Effector memory CD4-positive, alpha-beta T cell (primary cell): Measurements from ENCODE around the gene KRTAP4-1.
"Not testable (repeated sequence)": the region's sequence is repeated elsewhere in the genome, so short reads cannot be mapped to it uniquely, and the experiment has no call there.

ENCODE experiments used
- DNase-seq, 3 donors: peaks; one replicate each; pipeline ENCODE4 v3.0.0-alpha.2; 2020
- H3K27ac ChIP-seq: 2 replicates; pipeline ENCODE4 v1.7.0; 2013; ENCODE audit warnings: mild to moderate bottlenecking, low read length, moderate library complexity; ENCODE audit not compliant: insufficient read depth, poor library complexity, severe bottlenecking
- H3K27me3 ChIP-seq: replicated peaks from 2 replicates; pipeline ENCODE4 v1.7.0; 2013; ENCODE audit warnings: mild to moderate bottlenecking, low read length; ENCODE audit not compliant: insufficient read depth, control insufficient read depth, poor library complexity, severe bottlenecking
- H3K36me3 ChIP-seq: 2 replicates; pipeline ENCODE4 v1.7.0; 2013; ENCODE audit warnings: mild to moderate bottlenecking, low read length, moderate library complexity; ENCODE audit not compliant: control insufficient read depth, insufficient read depth
- H3K4me1 ChIP-seq: 2 replicates; pipeline ENCODE4 v1.7.0; 2013; ENCODE audit warnings: low read length, mild to moderate bottlenecking; ENCODE audit not compliant: control insufficient read depth, insufficient read depth, poor library complexity, severe bottlenecking
- H3K4me3 ChIP-seq: 2 replicates; pipeline ENCODE4 v1.7.0; 2013; ENCODE audit warnings: low read length, low read depth, mild to moderate bottlenecking; ENCODE audit not compliant: insufficient read depth, poor library complexity, severe bottlenecking
- H3K9me3 ChIP-seq: 2 replicates; pipeline ENCODE4 v1.7.0; 2013; ENCODE audit warnings: mild to moderate bottlenecking, low read length, moderate library complexity; ENCODE audit not compliant: control insufficient read depth
- total RNA-seq, 3 donors: gene quantifications; one replicate each; lab custom pipeline; 2026; lab: John Stamatoyannopoulos, UW

Gene KRTAP4-1
- 0 reads per million in 3 donors for total RNA-seq

DNA sequence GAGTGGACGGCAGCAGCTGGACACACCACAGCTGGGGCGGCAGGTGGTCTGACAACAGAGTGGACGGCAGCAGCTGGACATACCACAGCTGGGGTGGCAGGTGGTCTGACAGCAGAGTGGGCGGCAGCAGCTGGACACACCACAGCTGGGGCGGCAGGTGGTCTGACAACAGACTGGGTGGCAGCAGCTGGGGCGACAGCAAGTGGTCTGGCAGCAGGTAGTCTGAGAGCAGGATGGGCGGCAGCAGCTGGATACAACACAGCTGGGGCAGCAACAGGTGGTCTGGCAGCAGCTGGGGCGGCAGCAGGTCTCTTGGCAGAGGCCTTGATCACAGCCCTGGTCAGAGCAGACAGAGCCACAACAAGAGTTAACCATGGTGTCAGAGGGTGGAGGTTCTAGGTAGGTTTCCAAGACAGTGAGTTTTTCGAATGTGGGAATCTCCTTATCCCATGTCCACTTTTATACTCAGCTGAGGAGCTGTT lies at the start of gene KRTAP4-1:
TSS of gene KRTAP4-1 (minus strand) at position 432 of the 482 bp plus-strand sequence. CDS start at position 375, 57 bp downstream.
- Histone ChIP-seq H3K27me3 (no peaks in the 10 kb centered on the region), H3K4me1 (no peaks in the 10 kb centered on the region), H3K9me3 (no peaks in the 10 kb centered on the region), H3K36me3 (no peaks in the 10 kb centered on the region), H3K27ac (no peak within 1 kb of the TSS), H3K4me3 (no peak within 1 kb of the TSS)
- no peak for DNase-seq

- H3K36me3 ChIP-seq, H3K4me1 ChIP-seq, H3K27me3 ChIP-seq, H3K27ac ChIP-seq, DNase-seq, H3K9me3 ChIP-seq, H3K4me3 ChIP-seq: not testable (repeated sequence)
Measured at GRCh38 chr17:41232399-41233105, 47.8 kb upstream of the KRTAP4-1 start, which contains the start of gene KRTAP9-3. Gene KRTAP9-3 (plus strand): TSS chr17:41232449. CDS start chr17:41232502, 53 bp downstream.

DNA sequence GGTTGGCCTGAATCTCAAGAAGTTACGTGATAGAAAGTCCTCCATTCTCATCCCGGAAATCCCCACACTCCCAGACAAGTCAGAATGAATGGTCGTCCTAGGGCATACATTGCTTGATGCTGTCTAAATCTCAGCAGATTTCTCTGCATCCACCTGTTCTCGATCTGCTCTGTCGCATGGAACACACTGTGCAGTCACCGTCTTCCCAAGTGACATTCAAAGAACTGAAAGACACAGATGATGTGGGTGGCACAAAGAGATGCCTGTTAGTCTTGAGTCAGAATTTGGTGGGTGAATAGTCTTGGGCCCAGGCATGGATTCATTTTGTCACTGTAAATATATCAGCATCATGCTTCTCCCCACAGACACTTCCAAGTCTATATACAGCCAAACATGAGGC lies 47.0 kb upstream of the KRTAP4-1 start:
- Histone ChIP-seq H3K4me3 (no peak overlapping the region), H3K9me3 (no peaks in the 10 kb centered on the region), H3K27ac (no peak overlapping the region)

DNA sequence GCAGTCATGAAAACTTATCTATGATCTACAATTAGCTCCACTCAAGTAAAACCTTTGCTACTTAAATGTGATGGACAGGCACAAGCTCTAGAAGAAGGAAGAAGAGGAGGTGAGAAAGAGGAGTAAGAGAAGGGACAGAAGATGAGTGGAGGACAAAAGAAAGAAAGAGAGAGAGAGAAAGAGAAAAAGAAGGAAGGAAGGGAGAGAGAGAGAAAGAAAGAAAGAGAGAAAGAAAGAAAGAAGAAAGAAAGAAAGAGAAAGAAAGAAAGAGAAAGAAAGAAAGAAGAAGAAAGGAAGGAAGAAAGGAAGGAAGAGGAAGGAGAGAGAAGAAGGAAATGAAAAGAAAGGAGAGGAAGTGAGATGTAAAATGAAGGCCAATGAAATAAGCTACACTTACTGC lies 45.4 kb upstream of the KRTAP4-1 start:
- Histone ChIP-seq H3K27ac (no peak overlapping the region), H3K27me3 (no peaks in the 10 kb centered on the region), H3K4me1 (no peaks in the 10 kb centered on the region), H3K4me3 (no peak overlapping the region), H3K36me3 (no peaks in the 10 kb centered on the region), H3K9me3 (no peaks in the 10 kb centered on the region)
- DNase-seq: no peak

More for the DNA sequence above, 47.0 kb upstream of the KRTAP4-1 start:
- no peaks in the 10 kb centered on the region for H3K36me3 ChIP-seq
- H3K27me3 ChIP-seq: no peaks in the 10 kb centered on the region
- DNase-seq: no peak
- H3K4me1 ChIP-seq: no peaks in the 10 kb centered on the region

- not testable (repeated sequence) for H3K36me3 ChIP-seq, H3K4me3 ChIP-seq, H3K4me1 ChIP-seq, H3K27me3 ChIP-seq, DNase-seq, H3K9me3 ChIP-seq, H3K27ac ChIP-seq
Measured at GRCh38 chr17:41226598-41227095, 41.9 kb upstream of the KRTAP4-1 start, which contains the start of gene KRTAP9-2. Gene KRTAP9-2 (plus strand): TSS chr17:41226648. CDS start chr17:41226655, 7 bp downstream.

- Histone ChIP-seq H3K27ac (no peak overlapping the region), H3K27me3 (no peaks in the 10 kb centered on the region), H3K9me3 (no peaks in the 10 kb centered on the region), H3K4me3 (no peak overlapping the region), H3K4me1 (no peaks in the 10 kb centered on the region), H3K36me3 (no peaks in the 10 kb centered on the region)
- DNase-seq: no peak
Measured at GRCh38 chr17:41226051-41226450, 41.3 kb upstream of the KRTAP4-1 start.

DNA sequence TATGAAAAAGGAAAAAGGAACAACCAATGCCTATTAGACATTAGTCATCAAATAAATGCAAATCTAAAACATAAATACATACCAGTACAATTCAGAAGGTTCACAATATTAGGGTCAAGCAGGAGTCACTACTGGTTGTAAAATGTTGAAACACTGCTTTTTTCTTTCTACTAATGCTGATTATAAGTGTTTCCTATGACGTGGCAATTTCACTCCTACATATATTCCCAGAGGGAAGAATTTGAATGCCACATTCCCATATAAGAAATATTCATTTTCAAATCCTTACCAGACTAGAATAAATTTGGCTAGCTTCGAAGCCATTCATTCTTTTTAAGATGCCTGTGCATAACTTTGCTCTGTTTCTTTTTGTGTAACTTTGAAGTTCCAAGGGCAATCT lies 39.1 kb upstream of the KRTAP4-1 start:
- H3K4me3 ChIP-seq: no peak overlapping the region
- no peaks in the 10 kb centered on the region for H3K27me3 ChIP-seq
- H3K27ac ChIP-seq: no peak overlapping the region
- DNase-seq: no peak
- no peaks in the 10 kb centered on the region for H3K36me3 ChIP-seq
- no peaks in the 10 kb centered on the region for H3K4me1 ChIP-seq
- no peaks in the 10 kb centered on the region for H3K9me3 ChIP-seq

GRCh38 chr17:41215681-41216080 lies 31.0 kb upstream of the KRTAP4-1 start:
- Histone ChIP-seq H3K27me3 (no peaks in the 10 kb centered on the region), H3K4me1 (no peaks in the 10 kb centered on the region), H3K27ac (no peak overlapping the region), H3K9me3 (no peaks in the 10 kb centered on the region), H3K4me3 (no peak overlapping the region), H3K36me3 (no peaks in the 10 kb centered on the region)
- DNase-seq: no peak

DNA sequence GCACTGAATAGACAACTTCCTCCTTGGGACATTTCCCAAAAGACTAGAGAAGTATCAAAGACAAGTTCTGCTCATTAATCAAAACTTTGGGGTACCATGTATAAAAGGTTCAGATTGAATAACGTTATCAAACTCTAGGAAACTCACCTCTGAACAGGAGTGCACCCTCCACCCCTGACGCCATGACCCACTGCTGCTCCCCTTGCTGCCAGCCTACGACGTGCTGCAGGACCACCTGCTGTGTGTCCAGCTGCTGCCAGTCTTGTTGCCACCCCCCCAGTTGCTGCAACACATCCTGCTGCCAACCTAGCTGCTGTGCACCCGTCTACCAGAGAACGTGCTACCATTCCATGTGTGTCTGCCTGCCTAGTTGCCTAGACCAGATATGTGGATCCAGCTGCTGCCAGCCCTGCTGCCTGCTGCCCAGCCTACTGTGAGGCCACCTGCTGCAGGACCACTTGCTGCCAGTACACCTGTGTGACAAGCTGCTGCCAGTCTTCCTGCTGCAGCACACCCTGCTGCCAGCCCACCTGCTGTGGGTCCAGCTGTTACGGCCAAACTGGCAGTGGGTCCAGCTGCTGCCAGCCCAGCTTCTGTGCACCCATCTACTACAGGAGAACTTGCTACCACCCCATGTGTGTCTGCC lies 27.9 kb upstream of the KRTAP4-1 start:
- no peaks in the 10 kb centered on the region for H3K9me3 ChIP-seq
- no peak overlapping the region for H3K27ac ChIP-seq
- no peaks in the 10 kb centered on the region for H3K36me3 ChIP-seq
- no peaks in the 10 kb centered on the region for H3K27me3 ChIP-seq
- H3K4me1 ChIP-seq: no peaks in the 10 kb centered on the region
- no peak overlapping the region for H3K4me3 ChIP-seq
- DNase-seq: no peak
